Activated CD4-positive, CD25-positive, alpha-beta regulatory T cell treated with anti-CD3 and anti-CD28 coated beads, Interleukin-2, amount 50 U/mL, for 16 hours (primary cell): ENCODE data around the gene WDHD1.
"Not testable (repeated sequence)": the region's sequence is repeated elsewhere in the genome, so short reads cannot be mapped to it uniquely, and the experiment has no call there.

Experiments used
- DNase-seq: peaks from one replicate; pipeline ENCODE4 v3.0.0-alpha.2; 2020; ENCODE audit warnings: low read depth, low spot score

WDHD1 gene

GRCh38 chr14:55047301-55048053, 20.6 kb upstream of the WDHD1 start:
- no peak for DNase-seq

- no peak for DNase-seq
Measured at GRCh38 chr14:55045087-55045486, 18.2 kb upstream of the WDHD1 start.

GRCh38 chr14:55043528-55043927, 16.6 kb upstream of the WDHD1 start:
- no peak for DNase-seq

GRCh38 chr14:55038708-55039107, 11.8 kb upstream of the WDHD1 start:
- no peak for DNase-seq

GRCh38 chr14:55037995-55038394, 11.1 kb upstream of the WDHD1 start:
- not testable (repeated sequence) for DNase-seq

GRCh38 chr14:55031190-55031589, 4.3 kb upstream of the WDHD1 start:
- DNase-seq: no peak

- DNase-seq: no peak
Measured at GRCh38 chr14:55028476-55028875, 1.6 kb upstream of the WDHD1 start.

GRCh38 chr14:55028066-55028465, 1.2 kb upstream of the WDHD1 start:
- no peak for DNase-seq

GRCh38 chr14:55026441-55026792, 482 bp downstream of the WDHD1 start:
- DNase-seq: no peak

GRCh38 chr14:55025948-55026347, 951 bp downstream of the WDHD1 start:
- DNase-seq: no peak

GRCh38 chr14:55024365-55024764, 2.5 kb downstream of the WDHD1 start:
- DNase-seq: not testable (repeated sequence)

- DNase-seq: no peak
Measured at GRCh38 chr14:55019968-55020554, 6.8 kb downstream of the WDHD1 start.

GRCh38 chr14:55015006-55015405, 11.9 kb downstream of the WDHD1 start:
- DNase-seq: no peak

GRCh38 chr14:55005071-55005470, 21.8 kb downstream of the WDHD1 start:
- DNase-seq: no peak

- no peak for DNase-seq
Measured at GRCh38 chr14:55000381-55000780, 26.5 kb downstream of the WDHD1 start.

- DNase-seq: no peak
Measured at GRCh38 chr14:54985156-54985555, 41.7 kb downstream of the WDHD1 start.

- no peak for DNase-seq
Measured at GRCh38 chr14:54981698-54982097, 45.2 kb downstream of the WDHD1 start.

- no peak for DNase-seq
Measured at GRCh38 chr14:54979039-54979438, 47.9 kb downstream of the WDHD1 start.

- DNase-seq: no peak
Measured at GRCh38 chr14:54976316-54976715, 50.6 kb downstream of the WDHD1 start.

- DNase-seq: no peak
Measured at GRCh38 chr14:54975856-54976255, 51.0 kb downstream of the WDHD1 start.

- no peak for DNase-seq
Measured at GRCh38 chr14:54974788-54975414, 52.0 kb downstream of the WDHD1 start.

GRCh38 chr14:54967496-54967895, 59.4 kb downstream of the WDHD1 start:
- no peak for DNase-seq

GRCh38 chr14:54955143-54955542, 71.8 kb downstream of the WDHD1 start:
- DNase-seq: no peak
